SK-N-SH treated with all-trans-retinoic acid at 6 μM for 48 hours (cell line): ENCODE results near the gene ARMH4.

Source experiments
- ARNTL ChIP-seq: fragments of 450-650 bp; formaldehyde crosslinking; IDR thresholded peaks from 2 replicates; pipeline ENCODE4 v1.5.0; 2020; ENCODE audit warnings: low read depth, mild to moderate bottlenecking, moderate library complexity, borderline replicate concordance
- ZFP3 ChIP-seq: fragments of 250-450 bp; sonication (Bioruptor Pico); IDR thresholded peaks from 2 replicates; pipeline ENCODE4 v1.5.0; 2020; ENCODE audit warnings: mild to moderate bottlenecking, moderate library complexity
- ZNF565 ChIP-seq: fragments of 450-650 bp; formaldehyde crosslinking; conservative IDR thresholded peaks from 2 replicates; pipeline ENCODE4 v1.5.0; 2020; ENCODE audit warnings: low read depth, mild to moderate bottlenecking, moderate library complexity
- TF ChIP-seq, protein P1 (sequence below): fragments of 250-450 bp; sonication (Bioruptor Pico); IDR thresholded peaks from 2 replicates; pipeline ENCODE4 v1.5.1; 2020; ENCODE audit warnings: low read depth, mild to moderate bottlenecking, moderate library complexity

DNA sequence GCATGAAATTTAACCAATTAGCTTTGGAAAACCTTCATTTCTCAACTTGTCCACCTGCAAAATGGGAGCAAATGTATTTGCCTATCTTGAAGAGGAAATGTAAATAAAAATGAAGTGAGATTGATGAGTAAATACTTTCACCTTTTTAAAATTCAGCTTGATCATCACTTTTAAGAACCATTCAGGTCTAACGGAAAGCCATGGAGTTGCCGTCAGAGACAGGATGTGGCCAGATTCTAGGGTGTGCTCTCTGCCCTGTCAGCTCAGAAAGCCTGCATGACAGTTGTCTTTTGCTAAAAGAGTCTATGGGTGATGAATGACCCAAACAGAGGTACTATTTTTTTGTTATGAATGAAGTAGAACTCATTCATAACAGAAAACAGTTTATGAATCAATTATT is 181.8 kb downstream of the ARMH4 start:
- TF ChIP-seq ARNTL (CRISPR knock-in tag) (no peak), ZNF565 (no peak), ZFP3 (no peak)
- TF ChIP-seq, protein P1, sequence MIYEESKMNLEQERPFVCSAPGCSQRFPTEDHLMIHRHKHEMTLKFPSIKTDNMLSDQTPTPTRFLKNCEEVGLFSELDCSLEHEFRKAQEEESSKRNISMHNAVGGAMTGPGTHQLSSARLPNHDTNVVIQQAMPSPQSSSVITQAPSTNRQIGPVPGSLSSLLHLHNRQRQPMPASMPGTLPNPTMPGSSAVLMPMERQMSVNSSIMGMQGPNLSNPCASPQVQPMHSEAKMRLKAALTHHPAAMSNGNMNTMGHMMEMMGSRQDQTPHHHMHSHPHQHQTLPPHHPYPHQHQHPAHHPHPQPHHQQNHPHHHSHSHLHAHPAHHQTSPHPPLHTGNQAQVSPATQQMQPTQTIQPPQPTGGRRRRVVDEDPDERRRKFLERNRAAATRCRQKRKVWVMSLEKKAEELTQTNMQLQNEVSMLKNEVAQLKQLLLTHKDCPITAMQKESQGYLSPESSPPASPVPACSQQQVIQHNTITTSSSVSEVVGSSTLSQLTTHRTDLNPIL (CRISPR knock-in tag) = no peak
